ENCODE data around the gene SLC38A3. TPM values are rescaled to one million over a fixed set of nuclear protein-coding genes. Genes with fewer than 3 reads are reported as not detected.

The SLC38A3 gene
- polyA plus RNA-seq, result not detected

DNA sequence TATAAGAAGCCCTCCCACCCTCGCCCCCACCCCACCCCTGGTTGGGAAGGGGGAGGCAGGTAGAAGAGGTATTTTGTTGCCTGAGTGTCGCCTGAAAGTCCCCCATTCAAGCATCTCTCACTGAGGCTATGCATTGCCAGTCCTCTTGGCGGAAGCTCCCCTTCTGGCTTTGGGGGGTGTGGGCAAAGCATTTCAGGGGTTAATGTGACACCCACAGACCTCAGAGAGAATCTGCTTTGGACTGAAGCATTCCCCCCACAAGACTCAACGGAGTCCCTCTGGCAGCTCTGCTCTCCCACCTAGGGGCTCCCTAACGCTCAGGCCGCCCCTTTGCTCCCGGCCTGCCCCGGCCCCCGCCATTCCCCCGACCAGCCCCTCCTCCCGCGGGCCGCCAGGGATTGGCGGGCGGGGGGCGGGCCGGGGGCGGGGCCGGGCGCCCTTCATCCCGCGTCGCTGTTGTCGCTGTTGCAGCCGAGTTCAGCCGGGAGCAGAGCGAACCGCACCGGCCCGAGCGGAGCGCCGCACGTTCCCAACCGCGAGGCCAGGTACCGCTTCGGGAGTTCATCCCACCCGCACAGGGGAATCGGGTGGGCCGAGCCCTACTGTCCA is at the start of gene SLC38A3:
TSS of gene SLC38A3 (plus strand) at position 468 of the 609 bp plus-strand sequence. CDS start 8,929 bp downstream, outside the sequence.
- no peak for DNase-seq
- Mint-ChIP-seq H3K4me3 (no peak within 1 kb of the TSS), H3K4me1 (no peaks in the 10 kb centered on the region), H3K27ac (no peak within 1 kb of the TSS), H3K36me3 (no peaks in the 10 kb centered on the region), H3K9me3 (no peaks in the 10 kb centered on the region), H3K27me3 (ENCODE audit: low read depth in 3 of 3) (peaks cover 8 to 28% (median 19%) of the 10 kb centered on the region in 3 donors)

DNA sequence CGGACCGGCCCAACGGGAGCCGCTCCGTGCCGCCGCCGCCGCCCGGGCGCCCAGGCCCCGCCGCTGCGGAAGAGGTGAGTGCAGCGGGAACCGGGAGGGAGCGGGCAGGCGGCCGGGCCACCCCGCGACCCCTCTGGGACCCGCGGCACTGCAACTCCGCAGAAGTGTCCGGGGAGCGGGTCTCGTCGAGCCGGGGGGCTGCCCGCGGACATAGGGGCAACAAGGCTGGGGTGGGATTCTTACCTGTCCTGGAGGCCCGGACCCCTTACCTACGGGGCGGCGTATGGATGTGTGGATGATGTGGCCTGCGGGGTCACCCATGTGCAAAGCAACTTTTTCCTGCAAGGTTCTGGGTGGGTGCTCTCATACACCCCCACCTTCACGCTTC is 49.6 kb upstream of the SLC38A3 start:
- peaks cover 17 to 23% (median 20%) of the 10 kb centered on the region in 3 donors for H3K27me3 Mint-ChIP-seq (ENCODE audit: low read depth in 3 of 3)
- H3K27ac Mint-ChIP-seq, result no peak overlapping the region
- H3K9me3 Mint-ChIP-seq, result no peaks in the 10 kb centered on the region
- no peaks in the 10 kb centered on the region for H3K36me3 Mint-ChIP-seq
- DNase-seq, result no peak
- peaks cover 6 to 9% of the 10 kb centered on the region in 2 donors for H3K4me1 Mint-ChIP-seq
- peak overlapping the region; percentile 69 to 82 (median 77) for H3K4me3 Mint-ChIP-seq

DNA sequence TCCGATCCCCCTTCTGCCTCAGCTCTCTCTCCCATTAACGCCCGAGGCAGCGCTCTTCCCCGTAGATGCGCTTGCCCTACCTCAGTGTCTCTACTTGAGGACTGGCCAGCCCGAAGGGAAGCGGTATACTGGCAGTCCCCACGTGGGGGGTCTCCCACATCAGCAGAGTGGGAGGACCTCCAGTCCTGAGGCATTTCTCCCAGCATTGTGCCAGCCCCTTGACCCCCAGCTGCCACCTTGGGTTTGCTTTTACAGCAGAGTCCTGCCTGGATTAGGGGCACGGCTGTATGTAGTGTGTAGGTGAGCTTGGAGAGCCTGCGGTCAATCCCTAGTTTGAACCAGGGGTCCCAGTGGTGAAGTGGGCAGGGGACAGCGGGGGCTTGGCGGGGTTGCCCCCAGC is 49.2 kb upstream of the SLC38A3 start:
- no peak overlapping the region for H3K27ac Mint-ChIP-seq
- DNase-seq, result no peak
- peaks cover 17 to 23% (median 20%) of the 10 kb centered on the region in 3 donors for H3K27me3 Mint-ChIP-seq (ENCODE audit: low read depth in 3 of 3)

DNA sequence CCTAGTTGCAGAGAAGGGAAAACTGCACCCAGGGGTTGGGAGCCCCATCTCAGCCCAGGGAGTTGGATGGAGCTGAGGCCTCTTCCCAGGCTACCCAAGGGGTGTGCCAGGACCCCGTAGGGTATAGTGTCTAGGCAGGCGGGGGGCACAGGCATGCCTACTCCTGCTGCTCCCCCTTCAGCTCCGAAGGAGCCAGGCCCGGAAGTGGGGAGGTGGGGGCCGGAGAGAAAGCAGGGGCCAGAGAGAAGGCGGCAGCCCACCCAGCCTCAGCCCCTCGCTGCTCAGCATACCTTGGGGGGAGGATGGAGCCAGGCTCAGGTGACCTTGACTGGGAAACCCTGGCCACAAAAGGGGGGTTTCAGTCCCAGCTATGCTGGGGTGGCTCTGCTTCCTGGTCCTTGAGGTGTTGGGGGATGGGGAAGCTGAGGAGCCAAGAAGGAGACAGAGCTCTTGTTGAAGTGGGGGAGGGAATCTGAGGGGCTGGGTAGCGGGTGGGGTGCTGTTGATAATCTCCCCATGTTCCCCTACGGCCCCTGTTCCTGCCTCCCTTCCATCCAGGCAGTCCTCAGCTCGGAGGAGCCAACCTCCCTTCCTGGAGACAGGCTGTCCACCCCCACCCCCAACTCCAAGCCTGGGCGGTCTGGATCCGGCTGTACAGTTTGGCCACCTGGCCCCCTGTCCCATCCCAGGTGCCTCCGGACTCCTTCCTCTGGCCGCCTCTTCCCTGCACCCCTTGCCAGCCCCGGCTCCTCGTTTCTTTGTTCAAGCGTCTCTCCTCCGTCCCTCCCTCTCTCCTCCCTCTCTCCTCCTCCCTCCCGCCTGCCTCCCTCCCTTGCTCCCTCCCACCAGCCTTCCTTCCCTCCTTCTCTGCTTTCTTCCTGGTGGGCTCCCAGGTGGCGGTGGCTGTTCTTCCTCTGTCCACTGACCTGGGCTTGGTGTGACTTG is 48.2 kb upstream of the SLC38A3 start:
- no peak overlapping the region for H3K27ac Mint-ChIP-seq
- no peaks in the 10 kb centered on the region for H3K9me3 Mint-ChIP-seq
- peaks cover 6 to 9% of the 10 kb centered on the region in 2 donors for H3K4me1 Mint-ChIP-seq
- H3K4me3 Mint-ChIP-seq, result peak overlapping the region in 3 of 5 donors; percentile 9 to 76 (median 14)
- no peak for DNase-seq
- H3K36me3 Mint-ChIP-seq, result no peaks in the 10 kb centered on the region
- peaks cover 17 to 23% (median 20%) of the 10 kb centered on the region in 3 donors for H3K27me3 Mint-ChIP-seq (ENCODE audit: low read depth in 3 of 3)

More for the DNA sequence above, 49.2 kb upstream of the SLC38A3 start:
- H3K9me3 Mint-ChIP-seq, result no peaks in the 10 kb centered on the region
- peak overlapping the region; percentile 69 to 82 (median 77) for H3K4me3 Mint-ChIP-seq
- peaks cover 6 to 9% of the 10 kb centered on the region in 2 donors for H3K4me1 Mint-ChIP-seq
- no peaks in the 10 kb centered on the region for H3K36me3 Mint-ChIP-seq

DNA sequence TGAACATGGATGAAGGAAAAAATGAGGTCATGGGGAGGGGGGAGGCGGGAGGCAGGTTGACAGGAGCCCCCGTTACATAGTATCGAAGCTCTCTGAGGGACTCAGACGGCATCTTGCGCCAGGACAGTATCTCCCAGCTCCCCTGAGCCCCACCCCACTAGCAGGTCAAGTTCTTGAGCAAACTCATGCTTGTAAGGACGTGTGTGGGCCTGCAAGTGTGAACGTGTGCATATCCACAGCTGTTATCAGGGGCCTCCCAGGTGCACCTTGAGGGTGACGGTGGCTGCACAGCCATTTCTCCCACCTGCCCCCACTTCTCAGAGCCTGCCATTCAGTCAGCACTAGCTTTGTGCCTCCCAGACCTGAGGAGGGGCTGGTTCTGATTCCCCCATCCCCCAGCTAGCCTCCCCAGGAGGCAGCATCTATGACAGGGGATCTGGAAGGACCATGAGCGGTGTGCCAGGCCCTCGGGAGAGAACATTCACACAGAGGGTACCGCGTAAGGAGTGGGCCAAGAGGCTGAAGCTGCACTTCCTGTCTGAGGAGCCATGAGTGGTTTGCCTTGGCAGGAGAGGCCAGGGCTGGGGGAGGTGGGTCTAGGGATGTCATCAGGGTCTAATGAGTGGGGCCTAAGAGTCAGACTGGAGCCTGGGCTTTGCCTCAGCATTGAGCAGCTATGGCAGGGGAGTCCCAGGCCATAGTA is 47.1 kb upstream of the SLC38A3 start:
- Mint-ChIP-seq H3K4me3 (no peak overlapping the region), H3K9me3 (no peaks in the 10 kb centered on the region), H3K4me1 (peaks cover 6 to 9% of the 10 kb centered on the region in 2 donors), H3K27me3 (ENCODE audit: low read depth in 3 of 3) (peaks cover 17 to 23% (median 20%) of the 10 kb centered on the region in 3 donors), H3K27ac (no peak overlapping the region), H3K36me3 (no peaks in the 10 kb centered on the region)
- no peak for DNase-seq

DNA sequence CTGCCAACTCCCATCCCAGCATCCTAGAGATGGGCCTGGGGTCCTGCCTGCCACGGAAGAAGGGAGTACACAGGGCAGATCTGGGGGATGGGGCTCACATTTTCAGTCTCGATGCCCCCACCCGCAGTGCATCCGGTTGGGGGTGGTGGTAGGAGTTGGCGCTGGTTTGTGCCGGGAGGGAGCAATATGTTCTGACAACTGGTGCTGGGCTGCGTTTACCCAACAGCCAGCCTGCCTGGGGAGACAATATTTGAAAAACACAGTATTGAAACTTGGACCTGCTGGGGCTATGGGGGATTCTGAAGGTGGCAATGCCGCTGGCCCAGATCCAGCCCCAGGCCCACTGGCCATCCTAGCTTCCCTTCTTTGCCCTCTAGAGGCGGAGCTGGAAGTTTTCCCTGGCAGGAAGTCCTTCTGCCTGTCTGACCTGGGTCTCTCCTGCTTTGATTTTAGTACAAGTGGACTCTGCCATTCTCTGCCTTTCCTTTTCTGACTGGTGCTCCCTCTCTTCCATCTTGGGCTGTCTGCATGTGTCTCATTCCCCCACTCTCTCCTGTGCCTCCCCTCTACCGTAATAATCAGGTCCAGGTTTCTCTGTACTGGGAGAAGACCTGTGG is 46.4 kb upstream of the SLC38A3 start:
- no peaks in the 10 kb centered on the region for H3K36me3 Mint-ChIP-seq
- DNase-seq, result no peak
- peaks cover 6 to 9% of the 10 kb centered on the region in 2 donors for H3K4me1 Mint-ChIP-seq
- H3K27ac Mint-ChIP-seq, result no peak overlapping the region
- H3K27me3 Mint-ChIP-seq (ENCODE audit: low read depth in 3 of 3), result peaks cover 17 to 22% (median 17%) of the 10 kb centered on the region in 3 donors
- no peak overlapping the region for H3K4me3 Mint-ChIP-seq
- no peaks in the 10 kb centered on the region for H3K9me3 Mint-ChIP-seq

DNA sequence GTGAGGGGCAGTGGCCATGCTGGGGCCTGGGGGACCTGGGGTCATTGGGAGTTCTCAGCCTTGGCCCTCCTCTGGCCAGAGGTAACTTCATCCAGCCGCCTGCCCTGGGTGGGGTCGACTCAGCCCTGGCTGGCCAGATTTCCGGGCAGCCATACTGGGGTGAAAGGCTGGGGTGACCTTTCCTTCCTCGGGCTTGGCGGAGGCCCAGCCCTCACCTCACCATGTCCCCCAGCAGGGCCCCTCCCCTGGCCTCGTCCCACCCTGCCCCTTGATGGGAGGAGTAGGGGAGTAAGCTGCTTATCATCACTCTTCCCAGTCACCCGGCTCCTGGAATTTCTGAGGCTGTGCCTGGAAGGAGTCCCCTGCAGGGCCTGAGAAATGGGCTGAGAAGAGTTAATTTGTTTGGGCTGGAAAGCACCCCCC is 44.5 kb upstream of the SLC38A3 start:
- no peaks in the 10 kb centered on the region for H3K36me3 Mint-ChIP-seq
- no peak overlapping the region for H3K27ac Mint-ChIP-seq
- no peak overlapping the region for H3K4me3 Mint-ChIP-seq
- peaks cover 13 to 22% (median 14%) of the 10 kb centered on the region in 3 donors for H3K27me3 Mint-ChIP-seq (ENCODE audit: low read depth in 3 of 3)
- no peaks in the 10 kb centered on the region for H3K9me3 Mint-ChIP-seq
- H3K4me1 Mint-ChIP-seq, result peaks cover 0 to 4% of the 10 kb centered on the region in 2 donors
- DNase-seq, result no peak

DNA sequence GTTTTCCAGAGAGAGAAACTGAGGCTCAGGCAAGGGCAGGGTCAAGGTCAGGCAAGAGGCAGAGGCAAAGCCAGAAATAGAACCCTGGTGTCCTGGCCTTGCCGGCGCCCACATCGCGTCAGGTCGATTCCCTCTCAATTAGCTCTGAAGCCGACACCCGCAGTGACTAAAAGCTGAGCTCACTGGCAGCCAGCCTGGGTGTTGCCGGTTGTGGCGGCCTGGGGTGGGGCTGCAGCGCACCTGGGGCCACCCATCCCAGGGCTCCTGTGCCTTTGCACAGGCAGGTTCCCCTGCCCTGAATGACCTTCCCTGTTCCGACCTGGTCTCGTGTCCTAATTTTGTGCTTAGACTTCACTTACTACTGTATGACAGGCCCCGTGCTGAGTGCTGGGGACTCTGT is 43.8 kb upstream of the SLC38A3 start:
- Mint-ChIP-seq H3K27me3 (ENCODE audit: low read depth in 3 of 3) (peaks cover 5 to 16% (median 12%) of the 10 kb centered on the region in 3 donors), H3K36me3 (no peaks in the 10 kb centered on the region), H3K4me1 (no peaks in the 10 kb centered on the region), H3K9me3 (no peaks in the 10 kb centered on the region), H3K4me3 (no peak overlapping the region), H3K27ac (no peak overlapping the region)
- DNase-seq, result no peak

DNA sequence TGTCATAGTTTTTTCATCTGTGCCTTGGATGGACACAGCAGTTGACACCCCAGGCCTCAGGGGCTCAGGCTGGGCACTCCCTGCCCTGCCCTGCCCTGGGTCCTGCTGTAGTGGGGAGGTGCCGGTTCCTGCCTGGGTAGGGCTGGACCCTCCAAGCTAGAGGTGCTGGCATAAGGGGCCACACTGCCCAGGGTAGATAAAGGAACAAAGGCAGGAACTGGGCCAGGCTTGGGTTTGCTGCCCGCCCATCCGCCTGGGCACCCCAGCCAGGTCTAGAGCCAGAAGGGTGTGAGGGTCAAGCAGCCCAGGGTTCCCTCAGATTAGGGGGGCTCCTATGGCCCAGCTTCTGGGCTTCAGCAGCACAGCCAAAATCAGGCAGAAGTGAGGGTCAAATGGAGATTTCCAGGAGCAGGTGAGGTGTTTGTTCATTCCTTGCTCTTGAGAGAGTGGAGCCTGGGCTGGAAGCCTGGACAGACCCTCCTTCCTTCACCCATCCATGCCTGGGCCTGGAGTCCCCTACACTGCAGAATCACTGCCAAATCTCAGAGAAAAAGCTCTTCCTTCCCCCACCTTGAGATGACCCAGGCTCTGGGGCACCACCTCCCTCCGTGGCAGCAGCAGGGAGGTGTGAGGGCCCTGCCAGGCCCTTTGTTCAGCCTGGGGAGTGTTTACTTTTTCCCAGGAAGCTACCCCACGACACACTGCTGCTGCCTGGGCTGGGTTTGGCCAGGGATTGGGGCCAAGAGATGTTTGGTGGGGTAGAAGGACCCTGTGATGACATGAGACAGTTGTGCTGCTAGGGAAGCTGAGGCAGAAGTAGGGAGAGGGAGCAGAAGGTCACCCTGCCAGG is 42.8 kb upstream of the SLC38A3 start:
- DNase-seq, result no peak
- Mint-ChIP-seq H3K27ac (peak overlapping the region in 1 of 6 donors; percentile 35), H3K9me3 (no peaks in the 10 kb centered on the region), H3K27me3 (ENCODE audit: low read depth in 3 of 3) (peaks cover 5 to 14% (median 5%) of the 10 kb centered on the region in 3 donors), H3K4me1 (no peaks in the 10 kb centered on the region), H3K36me3 (no peaks in the 10 kb centered on the region), H3K4me3 (no peak overlapping the region)

DNA sequence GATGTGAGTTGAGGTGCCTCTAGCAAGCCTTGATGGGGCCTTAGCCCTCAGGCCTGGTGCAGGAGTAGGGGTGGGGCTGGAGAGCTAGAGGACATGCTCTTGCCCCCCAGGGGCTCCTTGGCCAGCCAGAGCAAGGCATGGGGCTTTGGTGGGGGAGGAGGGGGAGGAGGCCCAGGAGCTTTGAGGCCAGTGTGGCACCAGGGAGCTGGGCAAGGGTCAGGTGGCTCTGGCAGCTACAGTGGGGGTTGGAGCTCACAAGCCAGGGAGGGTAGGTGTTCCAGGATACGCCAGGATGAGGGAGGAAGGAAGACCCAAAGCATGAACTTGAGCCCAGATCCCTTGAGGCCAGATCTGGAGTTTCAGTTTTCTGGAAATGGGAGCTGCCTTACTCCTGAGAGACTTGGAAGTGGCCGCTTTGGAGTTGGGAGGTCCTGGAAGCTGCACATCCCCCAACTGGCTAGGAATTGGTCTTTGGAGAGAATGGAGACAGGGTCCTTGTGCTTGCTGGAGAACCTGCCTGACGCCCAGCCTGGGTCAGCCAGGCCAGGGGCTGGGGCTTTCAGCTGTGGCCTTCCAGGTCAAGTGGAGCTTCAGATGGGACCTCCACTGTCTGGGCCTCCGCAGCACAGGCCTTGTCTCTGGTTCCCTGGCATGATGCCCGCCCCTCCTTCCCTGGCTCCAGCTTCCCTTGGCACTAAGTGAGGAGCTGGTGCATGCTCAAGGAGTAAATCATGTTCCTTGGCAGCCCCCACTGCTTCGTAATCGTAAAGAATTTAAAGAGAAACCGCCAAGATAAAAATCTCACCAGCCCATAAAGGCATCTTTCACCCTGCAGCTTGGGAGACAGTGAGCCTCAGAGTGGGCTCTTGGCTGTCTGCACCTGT is 41.3 kb upstream of the SLC38A3 start:
- Mint-ChIP-seq H3K4me1 (no peaks in the 10 kb centered on the region), H3K4me3 (no peak overlapping the region), H3K9me3 (no peaks in the 10 kb centered on the region), H3K27ac (no peak overlapping the region), H3K36me3 (no peaks in the 10 kb centered on the region), H3K27me3 (ENCODE audit: low read depth in 3 of 3) (peaks cover 2 to 4% (median 2%) of the 10 kb centered on the region in 3 donors)
- no peak for DNase-seq

DNA sequence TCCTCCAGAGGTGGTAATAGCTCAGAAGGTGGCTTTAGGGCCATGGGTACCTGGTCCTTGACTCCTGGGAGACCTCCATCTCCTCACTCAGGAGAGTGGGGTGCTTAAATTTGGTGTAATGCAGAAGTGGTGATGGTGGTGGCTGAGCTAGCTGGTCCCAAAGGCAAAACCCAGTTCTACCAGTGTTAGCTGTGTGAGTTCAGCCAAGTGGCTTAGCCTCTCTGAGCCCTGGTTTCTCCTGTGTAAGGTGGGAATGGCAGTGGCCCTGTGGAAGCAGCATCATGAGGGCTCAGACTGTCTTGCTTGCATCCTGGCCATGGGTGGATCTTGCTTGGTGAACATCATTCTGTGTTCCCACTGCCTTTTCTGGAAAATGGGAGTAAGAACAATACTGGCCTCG is 40.6 kb upstream of the SLC38A3 start:
- Mint-ChIP-seq H3K27me3 (ENCODE audit: low read depth in 3 of 3) (peaks cover 0 to 3% (median 2%) of the 10 kb centered on the region in 3 donors), H3K4me1 (no peaks in the 10 kb centered on the region), H3K27ac (no peak overlapping the region), H3K36me3 (no peaks in the 10 kb centered on the region), H3K4me3 (no peak overlapping the region), H3K9me3 (no peaks in the 10 kb centered on the region)
- no peak for DNase-seq

Measured in immature natural killer cell (primary cell).